Trophoblast cell (in vitro differentiated cells and primary cell): ENCODE measurements around the gene FTSJ1.
A peak's percentile ranks its signal among the peaks of the same experiment; 100 is the strongest.

Experiments
- DNase-seq, 2 donors: peaks; one replicate each; pipeline ENCODE4 v3.0.0-alpha.2; 2016
- H2AFZ ChIP-seq: 2 replicates; pipeline ENCODE4 v1.6.1; 2013; ENCODE audit warnings: low read length, moderate library complexity, mild to moderate bottlenecking; ENCODE audit not compliant: insufficient read depth, poor library complexity
- H2AK5ac ChIP-seq: 2 replicates; pipeline ENCODE4 v1.6.1; 2013; ENCODE audit warnings: mild to moderate bottlenecking, low read length
- H2BK120ac ChIP-seq: 2 replicates; pipeline ENCODE4 v1.6.1; 2013; ENCODE audit warnings: low read length, mild to moderate bottlenecking, moderate library complexity; ENCODE audit not compliant: insufficient read depth, poor library complexity
- H2BK12ac ChIP-seq: 2 replicates; pipeline ENCODE4 v1.6.1; 2013; ENCODE audit warnings: mild to moderate bottlenecking, low read length, moderate library complexity
- H2BK5ac ChIP-seq: 2 replicates; pipeline ENCODE4 v1.6.1; 2013; ENCODE audit warnings: low read length, low read depth, moderate library complexity, mild to moderate bottlenecking; ENCODE audit not compliant: poor library complexity
- H3K14ac ChIP-seq: 2 replicates; pipeline ENCODE4 v1.6.1; 2013; ENCODE audit warnings: mild to moderate bottlenecking, low read length
- H3K18ac ChIP-seq: 2 replicates; pipeline ENCODE4 v1.6.1; 2013; ENCODE audit warnings: mild to moderate bottlenecking, low read length
- H3K23ac ChIP-seq: 2 replicates; pipeline ENCODE4 v1.6.1; 2013; ENCODE audit warnings: low read length
- H3K27ac ChIP-seq: 2 replicates; pipeline ENCODE4 v1.5.1; 2013; ENCODE audit warnings: low read depth, mild to moderate bottlenecking, inconsistent platforms, low read length, moderate library complexity
- H3K27me3 ChIP-seq: 2 replicates; pipeline ENCODE4 v1.6.1; 2013; ENCODE audit warnings: inconsistent platforms, mild to moderate bottlenecking, low read length, moderate library complexity; ENCODE audit not compliant: insufficient read depth
- H3K36me3 ChIP-seq, 2 experiments: 1 replicate in 1 of 2; 2 replicates in 1 of 2; pipeline ENCODE4 v1.6.1; 2013; ENCODE audit warnings: low read length in 2 of 2, mild to moderate bottlenecking in 2 of 2, moderate library complexity in 1 of 2; ENCODE audit not compliant: insufficient read depth in 2 of 2, control insufficient read depth in 1 of 2
- H3K4ac ChIP-seq: 2 replicates; pipeline ENCODE4 v1.6.1; 2013; ENCODE audit warnings: low read depth, mild to moderate bottlenecking, low read length, moderate library complexity
- H3K4me1 ChIP-seq, 2 experiments: 1 replicate in 1 of 2; 2 replicates in 1 of 2; pipeline ENCODE4 v1.6.1; 2013; ENCODE audit warnings: low read length in 2 of 2, mild to moderate bottlenecking in 2 of 2, moderate library complexity in 1 of 2; ENCODE audit not compliant: insufficient read depth in 2 of 2, control insufficient read depth in 1 of 2
- H3K4me2 ChIP-seq: 2 replicates; pipeline ENCODE4 v1.6.1; 2013; ENCODE audit warnings: inconsistent platforms, mild to moderate bottlenecking, low read length, moderate library complexity
- H3K4me3 ChIP-seq: 2 replicates; pipeline ENCODE4 v1.5.1; 2013; ENCODE audit warnings: mild to moderate bottlenecking, low read depth, low read length, inconsistent platforms
- H3K79me1 ChIP-seq: one replicate; pipeline ENCODE4 v1.6.1; 2013; ENCODE audit warnings: low read length
- H3K79me2 ChIP-seq: 2 replicates; pipeline ENCODE4 v1.6.1; 2013; ENCODE audit warnings: low read length, mild to moderate bottlenecking; ENCODE audit not compliant: control insufficient read depth, insufficient read depth, poor library complexity
- H3K9ac ChIP-seq: 2 replicates; pipeline ENCODE4 v1.6.1; 2013; ENCODE audit warnings: mild to moderate bottlenecking, low read length
- H3K9me3 ChIP-seq: 2 replicates; pipeline ENCODE4 v1.6.1; 2013; ENCODE audit warnings: low read depth, mild to moderate bottlenecking, control low read depth, inconsistent platforms, low read length; ENCODE audit not compliant: insufficient read depth
- H4K12ac ChIP-seq: 2 replicates; pipeline ENCODE4 v1.6.1; 2013; ENCODE audit warnings: low read depth, mild to moderate bottlenecking, low read length, moderate library complexity
- H4K8ac ChIP-seq: 2 replicates; pipeline ENCODE4 v1.6.1; 2013; ENCODE audit warnings: low read depth, mild to moderate bottlenecking, low read length, moderate library complexity
- H4K91ac ChIP-seq: one replicate; pipeline ENCODE4 v1.6.1; 2013; ENCODE audit warnings: low read depth, mild to moderate bottlenecking, low read length, moderate library complexity
- WGBS: extraction: QIAGEN DNeasy Blood & Tissue Kit; methylation state at CpG from one replicate; pipeline ENCODE4 v1.1.7; 2013; ENCODE audit warnings: missing lambda C conversion rate; ENCODE audit not compliant: insufficient read length, insufficient coverage; ENCODE audit errors: extremely low coverage; 5-methylcytosine and 5-hydroxymethylcytosine counted together

FTSJ1 gene

DNA sequence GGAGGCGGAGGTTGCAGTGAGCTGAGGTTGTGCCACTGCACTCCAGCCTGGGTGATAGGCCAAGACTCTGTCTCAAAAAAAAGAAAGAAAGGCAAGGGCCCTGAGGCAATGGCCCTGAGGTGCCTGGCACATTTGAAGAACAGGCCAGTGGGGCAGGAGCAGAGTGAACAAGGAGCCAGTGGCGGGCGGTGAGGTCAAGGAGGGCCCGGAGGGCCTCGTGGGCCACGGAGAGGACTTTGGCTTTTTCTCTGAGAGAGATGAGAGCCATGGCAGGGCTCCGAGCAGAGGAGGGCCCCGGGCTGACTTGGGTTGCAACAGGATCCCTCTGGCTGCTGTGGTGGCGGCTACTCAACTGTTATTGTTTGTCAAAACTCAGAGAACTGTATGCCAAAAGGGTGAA lies 13.3 kb downstream of the FTSJ1 start:
- H2BK12ac ChIP-seq, result no peak overlapping the region

DNA sequence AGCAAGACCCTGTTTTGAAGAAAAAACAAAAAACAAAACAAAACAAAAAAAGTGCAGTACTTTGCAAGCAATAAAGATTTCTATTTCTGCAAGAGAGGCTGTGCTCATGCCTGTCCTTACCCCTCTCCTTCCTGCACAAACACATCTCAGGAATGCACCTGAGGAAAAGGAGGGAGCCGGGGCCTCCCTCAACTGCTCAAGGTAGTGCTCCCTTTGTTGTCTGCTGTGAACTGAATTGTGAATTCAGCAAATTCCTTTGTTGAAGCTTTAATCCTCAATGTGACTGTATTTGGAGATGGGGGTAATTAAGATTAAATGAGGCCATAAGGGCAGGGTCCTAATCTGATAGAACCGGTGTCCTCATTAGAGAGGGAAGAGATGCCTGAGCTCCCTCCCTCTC lies 13.9 kb downstream of the FTSJ1 start:
- no CpG with 5 or more reads among the region's 2 CpGs for WGBS
- DNase-seq, result no peak
- no peaks in the 10 kb centered on the region for H3K27me3 ChIP-seq

More for the DNA sequence above, 13.3 kb downstream of the FTSJ1 start:
- Histone ChIP-seq H4K12ac (no peak overlapping the region), H3K4ac (no peak overlapping the region), H2BK5ac (no peak overlapping the region), H3K4me2 (no peak overlapping the region), H3K9me3 (peaks cover 5% of the 10 kb centered on the region), H2AK5ac (no peak overlapping the region), H3K27me3 (no peaks in the 10 kb centered on the region), H3K9ac (no peak overlapping the region), H3K18ac (no peak overlapping the region), H3K4me1 (peaks cover 4 to 12% of the 10 kb centered on the region in 2 experiments), H3K79me1 (peaks cover 3% of the 10 kb centered on the region), H3K4me3 (no peak overlapping the region), H3K23ac (no peak overlapping the region), H3K27ac (no peak overlapping the region), H4K8ac (no peak overlapping the region), H2AFZ (no peak overlapping the region), H3K79me2 (no peaks in the 10 kb centered on the region), H4K91ac (no peak overlapping the region), H2BK120ac (no peak overlapping the region), H3K36me3 (peaks cover 2 to 4% of the 10 kb centered on the region in 2 experiments), H3K14ac (no peak overlapping the region)
- no peak for DNase-seq
- no CpG with 5 or more reads among the region's 9 CpGs for WGBS

DNA sequence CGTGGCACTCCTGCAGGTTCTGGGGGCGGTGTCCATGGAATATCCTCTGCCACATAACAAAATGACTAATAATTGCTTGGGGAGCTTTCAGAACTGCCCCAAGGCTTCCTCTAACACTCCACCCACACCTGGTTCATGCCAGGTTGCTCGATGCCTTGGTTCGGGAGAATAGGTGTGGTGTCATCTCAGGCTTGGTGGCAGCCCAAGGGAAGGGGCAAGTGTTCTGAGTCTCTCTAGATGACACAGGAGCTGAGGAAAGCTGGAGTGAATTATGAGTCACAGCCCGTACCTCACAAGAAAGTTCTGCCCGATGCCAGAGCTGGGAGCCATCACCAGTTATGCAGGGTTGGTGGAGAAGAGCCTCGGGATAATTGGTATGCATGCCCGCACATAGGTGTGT lies 14.7 kb downstream of the FTSJ1 start:
- H3K9me3 ChIP-seq, result peaks cover 5% of the 10 kb centered on the region
- no peak overlapping the region for H3K18ac ChIP-seq
- H3K4me1 ChIP-seq, result peaks cover 4 to 12% of the 10 kb centered on the region in 2 experiments
- no peak overlapping the region for H4K91ac ChIP-seq
- peaks cover 3% of the 10 kb centered on the region for H3K79me1 ChIP-seq
- H2AFZ ChIP-seq, result no peak overlapping the region
- H3K36me3 ChIP-seq, result no peaks in the 10 kb centered on the region
- no peak overlapping the region for H2BK120ac ChIP-seq
- no peak overlapping the region for H3K27ac ChIP-seq
- no peak overlapping the region for H4K8ac ChIP-seq
- no CpG with 5 or more reads among the region's 8 CpGs for WGBS
- peak; percentile 38 to 40 for DNase-seq
- no peak overlapping the region for H2AK5ac ChIP-seq
- H3K4ac ChIP-seq, result no peak overlapping the region
- H3K79me2 ChIP-seq, result no peaks in the 10 kb centered on the region
- no peak overlapping the region for H3K14ac ChIP-seq
- H2BK12ac ChIP-seq, result no peak overlapping the region
- no peak overlapping the region for H3K9ac ChIP-seq
- H2BK5ac ChIP-seq, result no peak overlapping the region
- H3K27me3 ChIP-seq, result no peaks in the 10 kb centered on the region
- H3K4me3 ChIP-seq, result peak overlapping the region; percentile 36
- H3K23ac ChIP-seq, result no peak overlapping the region
- no peak overlapping the region for H3K4me2 ChIP-seq
- H4K12ac ChIP-seq, result no peak overlapping the region

More for the DNA sequence above, 13.9 kb downstream of the FTSJ1 start:
- peaks cover 3% of the 10 kb centered on the region for H3K79me1 ChIP-seq
- H3K14ac ChIP-seq, result no peak overlapping the region
- no peak overlapping the region for H3K4me3 ChIP-seq
- no peak overlapping the region for H4K12ac ChIP-seq
- peak overlapping the region; percentile 31 for H4K91ac ChIP-seq
- H3K79me2 ChIP-seq, result no peaks in the 10 kb centered on the region
- H3K23ac ChIP-seq, result no peak overlapping the region
- no peak overlapping the region for H3K9ac ChIP-seq
- H2BK120ac ChIP-seq, result no peak overlapping the region
- no peak overlapping the region for H3K4me2 ChIP-seq
- H2BK12ac ChIP-seq, result no peak overlapping the region
- no peak overlapping the region for H4K8ac ChIP-seq
- no peak overlapping the region for H3K18ac ChIP-seq
- no peak overlapping the region for H3K27ac ChIP-seq
- H3K9me3 ChIP-seq, result peaks cover 5% of the 10 kb centered on the region
- no peak overlapping the region for H3K4ac ChIP-seq
- no peaks in the 10 kb centered on the region for H3K36me3 ChIP-seq
- no peak overlapping the region for H2AK5ac ChIP-seq
- no peak overlapping the region for H2AFZ ChIP-seq
- H3K4me1 ChIP-seq, result peaks cover 4 to 12% of the 10 kb centered on the region in 2 experiments
- H2BK5ac ChIP-seq, result no peak overlapping the region

DNA sequence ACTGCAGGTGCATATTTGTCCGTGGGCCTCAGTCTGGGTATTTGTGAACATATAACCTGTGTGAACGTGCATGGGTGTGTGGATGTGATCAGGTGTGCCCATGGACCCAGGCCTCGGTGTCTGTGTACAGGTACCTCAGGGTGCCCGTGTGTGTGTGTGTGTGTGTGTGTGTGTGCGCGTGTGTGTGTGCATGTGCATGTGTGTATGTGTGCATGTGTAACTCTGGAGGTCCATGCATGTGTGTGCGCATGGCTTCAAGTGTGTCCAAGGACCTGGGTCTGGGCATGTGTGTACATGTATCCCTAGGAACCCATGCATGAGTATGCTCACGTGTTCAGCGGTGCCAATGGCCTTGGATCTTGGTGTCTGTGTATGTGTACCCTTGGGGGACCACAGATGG lies 15.8 kb downstream of the FTSJ1 start:
- H3K4me3 ChIP-seq, result no peak overlapping the region
- no CpG with 5 or more reads among the region's 9 CpGs for WGBS
- no peak overlapping the region for H2AK5ac ChIP-seq
- no peak for DNase-seq
- no peak overlapping the region for H3K18ac ChIP-seq
- no peaks in the 10 kb centered on the region for H3K36me3 ChIP-seq
- H4K8ac ChIP-seq, result peak overlapping the region; percentile 23
- H2BK120ac ChIP-seq, result peak overlapping the region; percentile 40
- H3K4me2 ChIP-seq, result no peak overlapping the region
- no peak overlapping the region for H2AFZ ChIP-seq
- no peak overlapping the region for H3K23ac ChIP-seq
- H4K12ac ChIP-seq, result no peak overlapping the region
- H2BK12ac ChIP-seq, result peak overlapping the region; percentile 54
- no peak overlapping the region for H3K4ac ChIP-seq
- peaks cover 5% of the 10 kb centered on the region for H3K9me3 ChIP-seq
- no peaks in the 10 kb centered on the region for H3K27me3 ChIP-seq
- H4K91ac ChIP-seq, result no peak overlapping the region
- H2BK5ac ChIP-seq, result no peak overlapping the region
- no peaks in the 10 kb centered on the region for H3K79me2 ChIP-seq
- peaks cover 4 to 14% of the 10 kb centered on the region in 2 experiments for H3K4me1 ChIP-seq
- no peak overlapping the region for H3K9ac ChIP-seq
- H3K14ac ChIP-seq, result no peak overlapping the region
- H3K27ac ChIP-seq, result peak overlapping the region; percentile 39
- peaks cover 3% of the 10 kb centered on the region for H3K79me1 ChIP-seq
